GM12878 (cell line): ENCODE measurements around the gene PI4KA.

Experiments
- ATF3 ChIP-seq: IDR thresholded peaks from 2 replicates; pipeline ENCODE4 v1.6.1; 2011; ENCODE audit warnings: low read depth, mild to moderate bottlenecking, low read length, moderate library complexity, borderline replicate concordance; ENCODE audit errors: extremely low read depth
- CTCF ChIP-seq, 3 experiments: IDR thresholded peaks in 2 of 3; conservative IDR thresholded peaks in 1 of 3; 2 replicates each; pipeline ENCODE4 v1.5.1; 2011; ENCODE audit warnings: low read depth in 3 of 3, low read length in 3 of 3, mild to moderate bottlenecking in 3 of 3, control low read depth in 2 of 3, moderate library complexity in 2 of 3, inconsistent platforms in 1 of 3, mixed read lengths in 1 of 3; ENCODE audit not compliant: control insufficient read depth in 2 of 3, insufficient read depth in 1 of 3; ENCODE audit errors: extremely low read depth in 1 of 3
- EGR1 ChIP-seq, 2 experiments: IDR thresholded peaks; 1 replicate in 1 of 2; 2 replicates in 1 of 2; pipeline ENCODE4 v1.6.1; 2011 to 2012; ENCODE audit warnings: low read depth in 2 of 2, low read length in 2 of 2, borderline replicate concordance in 1 of 2, mild to moderate bottlenecking in 1 of 2, moderate library complexity in 1 of 2
- RCOR1 ChIP-seq: conservative IDR thresholded peaks from 2 replicates; pipeline ENCODE4 v1.6.1; 2012; ENCODE audit warnings: low read depth, low read length, improper control_type of control experiment
- SUPT20H ChIP-seq: IDR thresholded peaks from 2 replicates; pipeline ENCODE4 v1.6.1; 2011; ENCODE audit warnings: low read depth, mild to moderate bottlenecking, low read length, moderate library complexity, borderline replicate concordance; ENCODE audit not compliant: control insufficient read depth
- TCF7 ChIP-seq: IDR thresholded peaks from 2 replicates; pipeline ENCODE4 v1.6.1; 2014; ENCODE audit warnings: antibody characterized with exemption, borderline replicate concordance
- ZZZ3 ChIP-seq: IDR thresholded peaks from 2 replicates; pipeline ENCODE4 v1.6.1; 2011; ENCODE audit warnings: low read depth; ENCODE audit not compliant: control insufficient read depth, insufficient read length

DNA sequence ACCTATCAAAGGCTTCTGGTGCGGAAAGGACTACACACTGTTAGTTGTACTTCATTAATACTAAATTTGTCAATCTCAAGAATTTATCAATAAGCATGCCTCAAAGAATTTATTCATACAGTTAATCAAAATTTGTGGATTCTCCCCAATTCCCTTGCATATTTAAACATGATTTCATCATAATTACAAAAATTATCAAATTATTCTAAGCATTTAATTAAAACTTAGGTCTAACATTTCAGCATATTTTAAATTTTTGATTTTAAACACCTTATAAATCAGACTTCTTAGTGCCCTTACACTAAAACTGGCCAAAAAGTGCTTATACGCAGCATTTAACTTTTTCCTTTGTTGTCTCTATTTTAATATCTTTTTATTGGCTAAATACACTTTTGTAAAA lies 98.5 kb downstream of the PI4KA start:
- TF ChIP-seq ATF3 (no peak), SUPT20H (no peak), CTCF (IDR thresholded peaks at IDR 0.05 in 2 of 3, conservative IDR thresholded peaks at IDR 0.05 in 1 of 3; ENCODE audit: control insufficient read depth in 2 of 3, extremely low read depth in 1 of 3, insufficient read depth in 1 of 3, low read depth in 3 of 3, low read length in 3 of 3) (no peak), ZZZ3 (no peak), RCOR1 (no peak), TCF7 (no peak), EGR1 (IDR thresholded peaks at IDR 0.05; ENCODE audit: borderline replicate concordance in 1 of 2, low read depth in 2 of 2, low read length in 2 of 2) (no peak)
